ENCODE results near the gene ZNF197.

The ZNF197 gene

GRCh38 chr3:44685128-44685800 lies 60.4 kb downstream of the ZNF197 start:
- Histone ChIP-seq H3K27me3 (ENCODE audit: control insufficient read depth, insufficient read depth, low read length, poor library complexity, severe bottlenecking) (no peaks in the 10 kb centered on the region), H3K9me3 (ENCODE audit: control insufficient read depth, low read length) (no peaks in the 10 kb centered on the region), H3K36me3 (ENCODE audit: control insufficient read depth, insufficient read depth, low read length) (peaks cover 8% of the 10 kb centered on the region), H3K4me1 (ENCODE audit: control insufficient read depth, insufficient read depth, low read length) (no peaks in the 10 kb centered on the region), H3K4me3 (ENCODE audit: insufficient read depth, low read depth, low read length) (peak overlapping the region; percentile 48), H3K27ac (ENCODE audit: insufficient read depth, low read depth, low read length, poor library complexity, severe bottlenecking) (no peak overlapping the region)
- WGBS, 2 experiments = 8 to 10% methylated on average over 46 to 47 of the region's 48 CpGs

GRCh38 chr3:44687898-44688297 lies 63.1 kb downstream of the ZNF197 start:
- Histone ChIP-seq H3K27me3 (ENCODE audit: control insufficient read depth, insufficient read depth, low read length, poor library complexity, severe bottlenecking) (no peaks in the 10 kb centered on the region), H3K4me1 (ENCODE audit: control insufficient read depth, insufficient read depth, low read length) (no peaks in the 10 kb centered on the region), H3K27ac (ENCODE audit: insufficient read depth, low read depth, low read length, poor library complexity, severe bottlenecking) (no peak overlapping the region), H3K9me3 (ENCODE audit: control insufficient read depth, low read length) (no peaks in the 10 kb centered on the region), H3K4me3 (ENCODE audit: insufficient read depth, low read depth, low read length) (no peak overlapping the region), H3K36me3 (ENCODE audit: control insufficient read depth, insufficient read depth, low read length) (peaks cover 8% of the 10 kb centered on the region)
- WGBS, 2 experiments = 44% methylated on average over 1 of the region's 1 CpG; no CpG with 5 or more reads in 1 of the 2 experiments
